HG02852 (cell line): ENCODE data around the gene YAF2.

Experiments used
- ATAC-seq: cut with Tn5 transposase; IDR thresholded peaks from one replicate; pipeline ENCODE4 v1.9.1; 2021; ENCODE audit warnings: mild to moderate bottlenecking, moderate library complexity; ENCODE audit not compliant: unreplicated experiment

Gene YAF2

GRCh38 chr12:42145552-42146215, 92.4 kb downstream of the YAF2 start:
- ATAC-seq = no peak

GRCh38 chr12:42145197-42145549, 92.9 kb downstream of the YAF2 start:
- no peak for ATAC-seq

GRCh38 chr12:42144408-42145196, 93.4 kb downstream of the YAF2 start, which contains the start of gene GXYLT1:
TSS of gene GXYLT1 (minus strand) at chr12:42144874. CDS start at chr12:42144646, 228 bp downstream.
- peak; percentile 91 for ATAC-seq

- no peak for ATAC-seq
These were observed 94.0 kb downstream of the YAF2 start for GRCh38 chr12:42144158-42144407.

- peak; percentile 1 for ATAC-seq
These were observed 94.4 kb downstream of the YAF2 start for GRCh38 chr12:42143452-42144157.

- ATAC-seq = no peak
These were observed 96.0 kb downstream of the YAF2 start for GRCh38 chr12:42141981-42142606.

- ATAC-seq = no peak
These were observed 97.1 kb downstream of the YAF2 start for GRCh38 chr12:42140901-42141300.

GRCh38 chr12:42135259-42135814, 102.7 kb downstream of the YAF2 start:
- no peak for ATAC-seq

GRCh38 chr12:42130672-42131402, 107.2 kb downstream of the YAF2 start:
- ATAC-seq = no peak

- no peak for ATAC-seq
These were observed 108.3 kb downstream of the YAF2 start for GRCh38 chr12:42129595-42130204.

- ATAC-seq = no peak
These were observed 109.2 kb downstream of the YAF2 start for GRCh38 chr12:42128888-42129287.

- ATAC-seq = no peak
These were observed 109.7 kb downstream of the YAF2 start for GRCh38 chr12:42128327-42128726.

- no peak for ATAC-seq
These were observed 111.1 kb downstream of the YAF2 start for GRCh38 chr12:42126963-42127362.

- peak; percentile 43 for ATAC-seq
These were observed 112.7 kb downstream of the YAF2 start for GRCh38 chr12:42125388-42125767.

GRCh38 chr12:42124764-42125387, 113.2 kb downstream of the YAF2 start:
- ATAC-seq = peak; percentile 29

GRCh38 chr12:42119085-42119633, 118.9 kb downstream of the YAF2 start:
- ATAC-seq = peak; percentile 59

GRCh38 chr12:42118136-42118879, 119.7 kb downstream of the YAF2 start:
- no peak for ATAC-seq

- ATAC-seq = no peak
These were observed 129.0 kb downstream of the YAF2 start for GRCh38 chr12:42109031-42109430.
